ENCODE measurements around the gene GPAT3. TPM values are rescaled to one million over a fixed set of nuclear protein-coding genes. Genes with fewer than 3 reads are reported as not detected.
A peak's percentile ranks its signal among the peaks of the same experiment; 100 is the strongest.

The GPAT3 gene
- total RNA-seq, 2 donors from 2014 or later, result 0.33 to 2.0 TPM

DNA sequence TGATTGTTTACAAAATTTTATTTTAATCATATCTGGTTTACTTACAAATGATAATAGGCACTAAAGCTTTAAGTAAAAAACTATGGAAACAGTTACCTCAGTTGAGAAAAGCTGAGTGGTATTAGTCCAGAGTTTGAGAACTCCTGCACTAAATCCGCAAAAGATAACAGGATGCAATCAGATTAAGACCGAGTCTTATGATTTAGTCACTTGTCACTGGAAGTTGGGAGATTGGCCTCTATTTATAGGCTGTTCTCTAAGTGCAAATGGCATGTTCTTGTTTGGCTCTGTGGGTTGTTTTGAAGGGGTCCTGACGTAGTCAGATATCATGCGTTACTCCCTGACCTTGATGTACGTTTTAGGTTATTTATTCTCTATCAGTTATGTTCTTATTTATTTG, 6.3 kb downstream of the GPAT3 start:
- WGBS, 2 experiments (ENCODE audit: insufficient coverage in 1 of 2, insufficient read length in 1 of 2), result 93 to 100% methylated on average over 1 to 5 of the region's 5 CpGs
- H3K4me3 Mint-ChIP-seq, result no peak overlapping the region
- Histone ChIP-seq H3K4me3 (ENCODE audit: low read length) (no peak overlapping the region), H3K4me1 (ENCODE audit: control insufficient read depth, insufficient read depth, low read length) (no peaks in the 10 kb centered on the region), H3K36me3 (ENCODE audit: control insufficient read depth, insufficient read depth, low read length) (no peaks in the 10 kb centered on the region), H3K9ac (ENCODE audit: extremely low read depth, low read length, poor library complexity, severe bottlenecking) (no peak overlapping the region), H3K9me3 (ENCODE audit: control insufficient read depth, low read length) (no peaks in the 10 kb centered on the region), H3K27me3 (ENCODE audit: control insufficient read depth, insufficient read depth, low read length, poor library complexity, severe bottlenecking) (peaks cover 21% of the 10 kb centered on the region), H3K27ac (ENCODE audit: low read depth, low read length) (no peak overlapping the region)
- peaks cover 20% of the 10 kb centered on the region for H3K27me3 Mint-ChIP-seq (ENCODE audit: insufficient read depth)
- H3K27ac Mint-ChIP-seq, result no peak overlapping the region
- DNase-seq, result no peak
- H3K4me1 Mint-ChIP-seq, result no peaks in the 10 kb centered on the region
- TF ChIP-seq, protein P1, sequence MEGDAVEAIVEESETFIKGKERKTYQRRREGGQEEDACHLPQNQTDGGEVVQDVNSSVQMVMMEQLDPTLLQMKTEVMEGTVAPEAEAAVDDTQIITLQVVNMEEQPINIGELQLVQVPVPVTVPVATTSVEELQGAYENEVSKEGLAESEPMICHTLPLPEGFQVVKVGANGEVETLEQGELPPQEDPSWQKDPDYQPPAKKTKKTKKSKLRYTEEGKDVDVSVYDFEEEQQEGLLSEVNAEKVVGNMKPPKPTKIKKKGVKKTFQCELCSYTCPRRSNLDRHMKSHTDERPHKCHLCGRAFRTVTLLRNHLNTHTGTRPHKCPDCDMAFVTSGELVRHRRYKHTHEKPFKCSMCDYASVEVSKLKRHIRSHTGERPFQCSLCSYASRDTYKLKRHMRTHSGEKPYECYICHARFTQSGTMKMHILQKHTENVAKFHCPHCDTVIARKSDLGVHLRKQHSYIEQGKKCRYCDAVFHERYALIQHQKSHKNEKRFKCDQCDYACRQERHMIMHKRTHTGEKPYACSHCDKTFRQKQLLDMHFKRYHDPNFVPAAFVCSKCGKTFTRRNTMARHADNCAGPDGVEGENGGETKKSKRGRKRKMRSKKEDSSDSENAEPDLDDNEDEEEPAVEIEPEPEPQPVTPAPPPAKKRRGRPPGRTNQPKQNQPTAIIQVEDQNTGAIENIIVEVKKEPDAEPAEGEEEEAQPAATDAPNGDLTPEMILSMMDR (conservative IDR thresholded peaks at IDR 0.05), result no peak
- no peaks in the 10 kb centered on the region for H3K36me3 Mint-ChIP-seq (ENCODE audit: low read depth)
- H3K9me3 Mint-ChIP-seq, result no peaks in the 10 kb centered on the region

DNA sequence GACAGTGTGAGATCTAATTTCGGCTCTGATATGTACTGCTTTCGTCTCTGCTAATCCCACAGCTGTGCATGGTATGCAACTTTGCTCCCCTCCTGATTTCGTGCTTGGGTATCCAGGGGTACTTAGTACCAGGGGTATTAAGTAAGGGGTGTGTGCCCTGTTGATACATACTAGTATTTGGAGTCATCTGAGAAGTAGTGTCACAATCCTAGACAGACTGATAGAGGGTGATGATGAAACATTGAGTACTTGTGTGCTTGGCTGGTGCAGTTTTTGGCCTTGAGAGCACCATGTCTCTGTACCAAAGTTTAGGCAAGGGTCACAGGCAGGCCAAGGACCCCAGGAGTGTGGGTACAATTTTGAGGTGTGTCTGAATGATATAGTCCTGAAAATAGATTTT, 10.9 kb downstream of the GPAT3 start:
- WGBS, 2 experiments (ENCODE audit: insufficient coverage in 1 of 2, insufficient read length in 1 of 2), result 91 to 100% methylated on average over 1 to 3 of the region's 3 CpGs

DNA sequence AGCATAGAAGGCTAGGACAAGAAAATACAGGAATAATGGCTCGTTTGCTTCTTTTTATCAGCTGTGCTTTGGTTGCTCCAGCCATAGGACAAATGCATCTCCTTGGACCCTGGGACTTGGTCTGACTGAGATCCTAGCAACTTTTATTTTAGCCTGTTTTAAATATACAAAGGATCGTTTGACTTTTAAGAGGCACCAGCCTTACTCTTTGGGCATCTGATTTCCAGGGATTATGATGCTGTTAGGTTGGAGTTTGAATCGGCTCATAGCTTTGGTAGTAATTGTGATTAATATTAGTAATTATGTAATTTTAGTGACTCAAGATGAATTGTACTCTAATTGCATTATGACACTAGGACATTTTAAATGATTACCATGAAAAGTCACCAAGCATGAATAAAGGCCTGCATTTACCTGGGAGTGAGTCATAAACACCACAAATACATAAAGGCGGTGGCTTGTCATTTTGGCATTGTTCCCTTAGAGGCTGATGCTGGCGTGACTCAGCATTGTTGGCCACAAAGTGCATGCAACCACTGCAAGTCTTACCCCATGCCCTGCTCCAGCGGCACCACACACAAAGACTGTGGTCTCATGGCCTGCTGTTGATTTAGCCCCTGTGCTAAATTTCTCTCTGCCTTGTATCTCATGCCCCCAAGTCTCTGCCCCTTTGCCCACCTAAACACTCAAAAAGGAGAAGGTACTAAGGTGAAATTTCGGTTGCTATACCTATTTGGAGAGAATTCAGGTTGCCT, 12.4 kb downstream of the GPAT3 start:
- H3K4me1 Mint-ChIP-seq, result peaks cover 2% of the 10 kb centered on the region
- Histone ChIP-seq H3K4me1 (ENCODE audit: control insufficient read depth, insufficient read depth, low read length) (no peaks in the 10 kb centered on the region), H3K9ac (ENCODE audit: extremely low read depth, low read length, poor library complexity, severe bottlenecking) (no peak overlapping the region), H3K4me3 (ENCODE audit: low read length) (no peak overlapping the region), H3K9me3 (ENCODE audit: control insufficient read depth, low read length) (no peaks in the 10 kb centered on the region), H3K36me3 (ENCODE audit: control insufficient read depth, insufficient read depth, low read length) (no peaks in the 10 kb centered on the region), H3K27me3 (ENCODE audit: control insufficient read depth, insufficient read depth, low read length, poor library complexity, severe bottlenecking) (no peaks in the 10 kb centered on the region), H3K27ac (ENCODE audit: low read depth, low read length) (no peak overlapping the region)
- no peak overlapping the region for H3K27ac Mint-ChIP-seq
- DNase-seq, result peak; percentile 68
- H3K9me3 Mint-ChIP-seq, result no peaks in the 10 kb centered on the region
- H3K36me3 Mint-ChIP-seq (ENCODE audit: low read depth), result no peaks in the 10 kb centered on the region
- TF ChIP-seq, protein P1 (conservative IDR thresholded peaks at IDR 0.05), result no peak
- 84 to 95% methylated on average over 6 to 7 of the region's 7 CpGs for WGBS, 2 experiments (ENCODE audit: insufficient coverage in 1 of 2, insufficient read length in 1 of 2)
- no peak overlapping the region for H3K4me3 Mint-ChIP-seq
- no peaks in the 10 kb centered on the region for H3K27me3 Mint-ChIP-seq (ENCODE audit: insufficient read depth)

More for the DNA sequence above, 10.9 kb downstream of the GPAT3 start:
- Histone ChIP-seq H3K27ac (ENCODE audit: low read depth, low read length) (no peak overlapping the region), H3K9me3 (ENCODE audit: control insufficient read depth, low read length) (no peaks in the 10 kb centered on the region), H3K9ac (ENCODE audit: extremely low read depth, low read length, poor library complexity, severe bottlenecking) (no peak overlapping the region), H3K4me3 (ENCODE audit: low read length) (no peak overlapping the region), H3K36me3 (ENCODE audit: control insufficient read depth, insufficient read depth, low read length) (no peaks in the 10 kb centered on the region), H3K4me1 (ENCODE audit: control insufficient read depth, insufficient read depth, low read length) (no peaks in the 10 kb centered on the region), H3K27me3 (ENCODE audit: control insufficient read depth, insufficient read depth, low read length, poor library complexity, severe bottlenecking) (no peaks in the 10 kb centered on the region)
- H3K27me3 Mint-ChIP-seq (ENCODE audit: insufficient read depth), result no peaks in the 10 kb centered on the region
- no peaks in the 10 kb centered on the region for H3K9me3 Mint-ChIP-seq
- no peak for DNase-seq
- no peaks in the 10 kb centered on the region for H3K36me3 Mint-ChIP-seq (ENCODE audit: low read depth)
- H3K4me3 Mint-ChIP-seq, result no peak overlapping the region
- H3K4me1 Mint-ChIP-seq, result no peaks in the 10 kb centered on the region
- TF ChIP-seq, protein P1 (conservative IDR thresholded peaks at IDR 0.05), result no peak
- H3K27ac Mint-ChIP-seq, result no peak overlapping the region

Data from endodermal cell (in vitro differentiated cells).